ENCODE results near the gene B3GALT5.

B3GALT5 gene

DNA sequence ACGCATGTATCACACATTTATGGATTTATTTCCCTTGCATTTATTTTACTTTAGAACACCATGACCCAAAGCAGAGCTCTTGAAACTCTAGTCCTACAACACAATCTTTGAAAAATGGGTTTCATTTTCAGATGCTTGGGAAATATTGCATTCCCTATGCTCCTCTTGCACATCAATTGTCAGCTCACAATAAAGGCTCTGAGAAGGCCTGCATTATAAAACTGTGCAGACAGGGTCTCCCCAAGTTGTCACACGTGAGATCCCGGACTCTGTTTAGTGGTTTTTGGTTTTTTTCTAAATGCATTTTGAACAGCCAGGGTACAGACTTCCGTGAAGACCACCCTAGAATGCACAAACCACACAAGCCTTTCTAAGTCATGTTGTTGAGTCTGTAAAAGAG, 9.9 kb upstream of the B3GALT5 start:
- DNase-seq (ENCODE audit: low read depth) = no peak
- TF ChIP-seq, protein P1, sequence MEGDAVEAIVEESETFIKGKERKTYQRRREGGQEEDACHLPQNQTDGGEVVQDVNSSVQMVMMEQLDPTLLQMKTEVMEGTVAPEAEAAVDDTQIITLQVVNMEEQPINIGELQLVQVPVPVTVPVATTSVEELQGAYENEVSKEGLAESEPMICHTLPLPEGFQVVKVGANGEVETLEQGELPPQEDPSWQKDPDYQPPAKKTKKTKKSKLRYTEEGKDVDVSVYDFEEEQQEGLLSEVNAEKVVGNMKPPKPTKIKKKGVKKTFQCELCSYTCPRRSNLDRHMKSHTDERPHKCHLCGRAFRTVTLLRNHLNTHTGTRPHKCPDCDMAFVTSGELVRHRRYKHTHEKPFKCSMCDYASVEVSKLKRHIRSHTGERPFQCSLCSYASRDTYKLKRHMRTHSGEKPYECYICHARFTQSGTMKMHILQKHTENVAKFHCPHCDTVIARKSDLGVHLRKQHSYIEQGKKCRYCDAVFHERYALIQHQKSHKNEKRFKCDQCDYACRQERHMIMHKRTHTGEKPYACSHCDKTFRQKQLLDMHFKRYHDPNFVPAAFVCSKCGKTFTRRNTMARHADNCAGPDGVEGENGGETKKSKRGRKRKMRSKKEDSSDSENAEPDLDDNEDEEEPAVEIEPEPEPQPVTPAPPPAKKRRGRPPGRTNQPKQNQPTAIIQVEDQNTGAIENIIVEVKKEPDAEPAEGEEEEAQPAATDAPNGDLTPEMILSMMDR (IDR thresholded peaks at IDR 0.05; ENCODE audit: control insufficient read depth, extremely low read depth, insufficient read depth) = no peak
- no peak overlapping the region for H3K4me3 ChIP-seq (ENCODE audit: low read depth, low read length)

DNA sequence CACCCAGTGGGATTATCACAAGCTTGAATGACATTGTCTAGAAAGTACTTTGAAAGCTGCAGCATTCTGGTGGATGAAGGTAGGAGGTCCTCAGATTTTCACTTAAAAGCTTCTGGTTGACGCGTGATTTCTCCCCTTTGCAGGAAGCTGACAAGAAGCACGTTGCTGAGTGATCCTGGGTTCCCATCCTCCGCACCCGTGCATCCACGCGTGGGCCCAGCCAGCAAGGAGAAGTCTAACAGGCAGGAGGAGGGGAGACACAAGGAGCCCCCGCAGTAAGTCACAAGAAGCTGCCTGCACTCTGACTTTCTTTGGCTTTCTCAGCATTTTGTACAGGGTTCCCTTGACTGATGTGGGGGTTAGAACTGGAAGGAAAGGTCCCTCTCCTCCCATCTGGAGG, 7.8 kb upstream of the B3GALT5 start:
- H3K4me3 ChIP-seq (ENCODE audit: low read depth, low read length) = no peak overlapping the region
- no peak for DNase-seq (ENCODE audit: low read depth)
- TF ChIP-seq, protein P1 (IDR thresholded peaks at IDR 0.05; ENCODE audit: control insufficient read depth, extremely low read depth, insufficient read depth) = no peak

DNA sequence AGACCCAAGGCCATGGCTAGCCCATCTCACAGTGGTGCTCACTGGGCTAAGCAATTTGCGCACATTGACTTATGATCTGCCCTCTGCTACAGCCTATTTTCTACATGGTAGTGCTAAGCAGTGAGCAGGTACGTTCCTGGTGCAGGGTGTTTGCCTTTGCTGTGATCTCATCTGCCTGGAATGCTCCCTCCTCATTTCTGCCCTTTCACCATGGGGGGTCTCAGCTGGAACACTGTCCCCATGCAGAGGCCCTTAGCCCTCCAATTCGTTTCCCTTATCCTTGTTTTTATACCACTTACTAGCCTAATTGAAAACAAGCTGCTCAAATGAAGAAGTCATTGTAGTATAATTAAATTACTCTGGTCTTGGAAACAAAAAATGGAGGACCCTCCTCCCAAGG, 2.0 kb upstream of the B3GALT5 start:
- no peak overlapping the region for H3K4me3 ChIP-seq (ENCODE audit: low read depth, low read length)
- TF ChIP-seq, protein P1 (IDR thresholded peaks at IDR 0.05; ENCODE audit: control insufficient read depth, extremely low read depth, insufficient read depth) = no peak
- no peak for DNase-seq (ENCODE audit: low read depth)

DNA sequence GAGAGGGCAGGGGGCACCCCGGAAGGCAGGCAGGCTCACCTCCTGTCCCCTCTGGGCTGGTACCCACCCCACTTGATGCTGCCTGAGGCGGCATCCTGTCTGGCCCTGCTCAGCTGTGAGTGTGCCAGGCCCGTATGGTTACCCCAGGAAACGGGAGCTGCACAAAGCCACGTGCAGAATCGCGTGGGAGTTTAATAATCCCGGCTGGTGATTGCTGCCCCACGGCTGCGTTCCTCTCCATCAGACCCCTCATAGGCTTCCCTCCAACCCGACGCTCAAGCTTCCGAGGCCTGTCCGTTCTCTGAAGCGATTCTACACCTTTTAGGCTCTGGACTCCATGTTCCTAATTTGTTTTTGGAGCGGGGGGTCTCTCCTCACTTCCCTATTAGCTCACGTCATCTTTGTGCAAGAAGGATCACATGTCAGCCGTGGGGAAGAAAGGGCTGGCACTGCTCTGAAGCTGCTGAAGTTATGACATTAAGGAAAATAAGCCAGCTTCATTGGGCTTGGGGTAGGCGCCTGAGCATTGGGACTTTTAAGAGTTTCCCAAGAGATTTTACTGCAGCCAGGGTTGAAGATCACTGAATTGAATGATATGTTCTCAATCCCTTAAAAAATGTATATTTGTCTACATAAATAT, 1.1 kb upstream of the B3GALT5 start:
- H3K4me3 ChIP-seq (ENCODE audit: low read depth, low read length) = no peak overlapping the region
- TF ChIP-seq, protein P1 (IDR thresholded peaks at IDR 0.05; ENCODE audit: control insufficient read depth, extremely low read depth, insufficient read depth) = no peak
- no peak for DNase-seq (ENCODE audit: low read depth)

DNA sequence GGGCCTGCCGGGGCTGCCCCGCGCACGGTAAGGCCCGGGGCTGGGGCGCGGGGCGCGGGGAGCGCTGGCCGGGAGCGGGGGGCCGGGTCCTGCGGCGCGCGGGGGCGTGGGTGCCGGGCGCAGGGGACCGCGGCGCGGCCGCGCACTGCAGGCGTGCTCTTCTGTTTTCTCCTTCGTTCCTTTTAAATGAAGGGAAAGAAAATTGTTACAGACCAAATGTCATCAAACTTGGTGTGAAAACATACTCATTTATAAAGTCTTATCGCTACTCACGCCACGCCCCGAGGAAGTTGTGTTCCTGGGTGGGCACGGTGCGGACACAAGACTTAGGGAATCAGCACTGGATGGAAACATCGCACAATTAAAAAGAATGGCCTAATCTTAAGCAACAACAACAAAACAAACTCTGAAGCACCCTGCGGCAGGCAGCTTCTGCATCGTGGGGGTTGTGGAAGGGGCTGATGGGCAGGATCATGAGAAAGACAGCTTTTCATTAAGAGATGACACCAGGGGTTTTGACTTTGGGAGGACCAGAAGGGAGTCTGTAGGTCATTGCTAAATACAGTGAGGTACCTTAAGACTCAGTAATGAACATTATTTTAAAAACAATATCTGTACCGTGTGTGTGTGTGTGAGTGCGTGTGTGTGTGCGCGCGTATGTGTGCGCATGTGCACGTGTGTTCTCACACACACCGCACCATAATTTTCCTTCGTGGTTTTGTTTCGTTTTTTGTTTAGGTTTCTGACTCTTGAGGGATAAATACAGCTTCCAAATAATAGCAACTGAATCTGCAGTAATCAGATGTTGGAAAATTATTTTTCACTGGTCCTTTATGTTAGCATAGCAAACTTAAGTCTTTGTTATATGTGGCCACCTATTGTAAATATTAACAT, 548 bp downstream of the B3GALT5 start:
- TF ChIP-seq, protein P1 (IDR thresholded peaks at IDR 0.05; ENCODE audit: control insufficient read depth, extremely low read depth, insufficient read depth) = no peak
- no peak for DNase-seq (ENCODE audit: low read depth)
- H3K4me3 ChIP-seq (ENCODE audit: low read depth, low read length) = no peak overlapping the region

DNA sequence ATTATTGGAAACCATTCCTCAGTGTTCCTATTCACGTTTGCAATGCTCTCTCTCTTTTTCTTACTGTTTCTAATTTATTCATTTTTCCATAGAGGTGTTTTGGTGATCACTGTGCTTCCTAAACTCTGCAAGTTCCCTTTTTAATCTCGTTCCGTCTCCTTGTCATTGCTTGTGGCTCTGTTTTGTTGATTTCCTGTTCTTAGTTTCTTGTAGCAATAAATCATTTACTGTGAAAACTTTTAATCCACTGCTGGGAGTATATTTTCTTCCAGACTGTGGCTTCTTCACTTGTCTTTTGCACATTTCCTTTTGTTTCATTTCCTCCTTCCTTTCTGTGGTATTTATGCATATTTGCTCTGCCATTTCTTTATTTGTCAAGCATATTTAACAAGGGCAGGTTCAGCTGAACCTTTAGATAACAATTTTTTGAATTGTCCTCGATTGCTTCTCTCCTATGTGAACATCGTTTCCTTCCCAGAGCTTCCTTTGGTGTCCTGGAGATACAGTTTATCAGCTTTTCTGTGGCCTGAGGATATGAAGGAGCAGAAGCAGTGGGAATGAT, 3.6 kb downstream of the B3GALT5 start:
- DNase-seq (ENCODE audit: low read depth) = peak; percentile 32
- TF ChIP-seq, protein P1 (IDR thresholded peaks at IDR 0.05; ENCODE audit: control insufficient read depth, extremely low read depth, insufficient read depth) = no peak
- no peak overlapping the region for H3K4me3 ChIP-seq (ENCODE audit: low read depth, low read length)
